ENCODE data around the gene HAPLN3. TPM values are rescaled to one million over a fixed set of nuclear protein-coding genes. Genes with fewer than 3 reads are reported as not detected.
A peak's percentile ranks its signal among the peaks of the same experiment; 100 is the strongest.

The HAPLN3 gene
- total and polyA plus RNA-seq, 11 donors: 1.2 to 32.9 (median 3.3) TPM

DNA sequence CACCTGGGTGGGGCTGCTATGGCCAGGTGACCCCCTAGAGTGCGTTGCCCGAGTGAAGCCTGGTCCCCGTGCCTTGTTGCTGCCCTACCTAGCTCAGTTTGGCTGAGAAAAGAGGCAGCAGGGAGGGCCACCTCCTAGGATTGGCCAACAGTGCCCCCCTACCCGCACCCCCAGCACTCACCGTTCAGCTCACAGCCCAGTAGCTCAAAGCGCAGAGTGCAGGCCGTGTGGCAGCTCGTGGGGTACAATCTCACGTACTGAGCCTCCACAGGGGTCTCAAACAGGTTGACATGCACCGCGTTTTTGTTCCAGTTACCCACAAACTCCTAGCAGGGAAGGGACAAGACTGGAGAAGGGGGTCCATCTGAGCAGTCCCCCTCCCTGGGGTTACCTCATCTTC is 10.2 kb upstream of the HAPLN3 start:
- peak overlapping the region in 11 of 12 donors; percentile 0 to 68 (median 40) for H3K27ac ChIP-seq
- H3K27me3 ChIP-seq: no peaks in the 10 kb centered on the region
- no peak for DNase-seq
- no peaks in the 10 kb centered on the region for H3K9me3 ChIP-seq
- WGBS, 4 donors: 73 to 89% (median 82%) methylated on average over 4 to 11 of the region's 11 CpGs
- peaks cover 0 to 92% (median 72%) of the 10 kb centered on the region in 9 donors for H3K36me3 ChIP-seq
- TF ChIP-seq CTCF (IDR thresholded peaks at IDR 0.05) (no peak), POLR2A (IDR thresholded peaks at IDR 0.05) (no peak)
- intact Hi-C loops (cut with DNase I): loop anchor here (2.0 to 10.0 kb wide), 10 partner anchors 97 to 277 kb away; no protein-coding TSS in a partner anchor
- peaks cover 3 to 80% (median 64%) of the 10 kb centered on the region in 12 donors for H3K4me1 ChIP-seq
- ATAC-seq: no peak
- H3K4me3 ChIP-seq: no peak overlapping the region

- ATAC-seq: peak; percentile 48 to 73 (median 69)
Observed at GRCh38 chr15:88904624-88905327, 9.4 kb upstream of the HAPLN3 start.

DNA sequence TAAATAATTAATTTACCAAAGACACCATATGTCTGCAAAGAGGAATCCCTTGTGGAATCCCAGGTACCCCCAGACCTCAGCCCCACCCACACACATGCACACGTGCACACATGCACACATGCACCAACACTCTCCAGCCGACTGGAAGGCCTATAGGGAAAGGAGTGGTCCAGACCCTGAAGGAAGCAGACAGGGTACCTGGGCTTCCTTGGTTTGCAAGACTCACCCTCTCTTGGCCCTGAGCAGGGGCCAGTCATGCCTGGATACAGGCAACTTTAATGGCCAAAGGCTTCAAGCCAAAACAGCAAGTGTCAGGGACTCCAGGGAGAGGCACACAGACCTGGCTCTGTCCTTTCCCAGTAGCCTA is 8.9 kb upstream of the HAPLN3 start:
- Histone ChIP-seq H3K36me3 (peaks cover 0 to 93% (median 75%) of the 10 kb centered on the region in 9 donors), H3K27me3 (no peaks in the 10 kb centered on the region), H3K4me3 (no peak overlapping the region), H3K9me3 (no peaks in the 10 kb centered on the region), H3K4me1 (peaks cover 3 to 73% (median 55%) of the 10 kb centered on the region in 12 donors), H3K27ac (peak overlapping the region in 8 of 12 donors; percentile 20 to 68 (median 42))
- intact Hi-C loops (cut with DNase I): loop anchor here (1.0 to 10.0 kb wide), 10 partner anchors 98 to 275 kb away; no protein-coding TSS in a partner anchor
- no peak for TF ChIP-seq POLR2A (IDR thresholded peaks at IDR 0.05)
- no peak for TF ChIP-seq CTCF (IDR thresholded peaks at IDR 0.05)
- DNase-seq (no peak), ATAC-seq (no peak)
- 50 to 84% (median 59%) methylated on average over 2 of the region's 2 CpGs for WGBS, 4 donors

More at GRCh38 chr15:88904624-88905327, 9.4 kb upstream of the HAPLN3 start:
- Histone ChIP-seq H3K4me3 (no peak overlapping the region), H3K27me3 (no peaks in the 10 kb centered on the region), H3K4me1 (peaks cover 3 to 77% (median 60%) of the 10 kb centered on the region in 12 donors), H3K27ac (peak overlapping the region in 10 of 12 donors; percentile 22 to 68 (median 44)), H3K9me3 (no peaks in the 10 kb centered on the region), H3K36me3 (peaks cover 0 to 92% (median 75%) of the 10 kb centered on the region in 9 donors)
- peak; percentile 75 to 90 (median 81) for DNase-seq
- TF ChIP-seq POLR2A (IDR thresholded peaks at IDR 0.05) (peak in 1 of 2 donors; percentile 23), CTCF (IDR thresholded peaks at IDR 0.05) (peak; percentile 97 to 100 (median 99))
- WGBS, 4 donors: 19 to 32% (median 23%) methylated on average over 8 to 10 of the region's 10 CpGs
- intact Hi-C loops (cut with DNase I): loop anchor here (1.0 to 10.0 kb wide), 12 partner anchors 98 to 278 kb away; no protein-coding TSS in a partner anchor

DNA sequence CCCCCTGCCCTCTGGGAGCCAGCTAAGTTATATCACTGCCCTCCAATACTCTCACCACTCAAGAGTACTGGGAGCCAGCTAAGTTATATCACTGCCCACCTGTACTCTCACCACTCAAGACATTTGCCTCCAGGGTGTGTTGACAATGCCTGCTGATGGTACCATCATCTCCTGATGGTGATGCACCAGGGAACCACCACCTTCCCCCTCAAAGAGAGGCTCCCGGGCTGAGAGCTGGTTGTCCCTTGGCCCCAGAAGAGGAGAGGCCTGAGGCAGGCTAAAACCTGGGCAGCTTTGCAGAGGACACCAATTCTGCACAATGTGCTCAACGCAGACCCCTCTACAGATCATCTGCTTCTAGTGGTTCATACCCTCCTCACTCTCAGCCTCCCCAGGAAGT is 7.5 kb upstream of the HAPLN3 start:
- peaks cover 1 to 73% (median 44%) of the 10 kb centered on the region in 12 donors for H3K4me1 ChIP-seq
- peaks cover 0 to 88% (median 67%) of the 10 kb centered on the region in 9 donors for H3K36me3 ChIP-seq
- WGBS, 4 donors: 64 to 100% (median 85%) methylated on average over 1 to 2 of the region's 2 CpGs
- H3K27me3 ChIP-seq: no peaks in the 10 kb centered on the region
- DNase-seq: no peak
- no peak for ATAC-seq
- no peaks in the 10 kb centered on the region for H3K9me3 ChIP-seq
- TF ChIP-seq CTCF (IDR thresholded peaks at IDR 0.05): no peak
- no peak for TF ChIP-seq POLR2A (IDR thresholded peaks at IDR 0.05)
- no peak overlapping the region for H3K4me3 ChIP-seq
- intact Hi-C loops (cut with DNase I): loop anchor here in 4 of 10 donors (5.0 to 10.0 kb wide), 3 partner anchors 99 to 272 kb away; no protein-coding TSS in a partner anchor
- H3K27ac ChIP-seq: no peak overlapping the region
